Posterior cingulate gyrus (tissue), 11 donors: ENCODE data around the gene ERCC4.
"Not testable (repeated sequence)": the region's sequence is repeated elsewhere in the genome, so short reads cannot be mapped to it uniquely, and the experiment has no call there.

ENCODE experiments used
- DNase-seq, 10 donors: peaks; one replicate each; pipeline versions ENCODE4 v3.0.0 to v3.0.0-alpha.2; 2020 to 2021; ENCODE audit warnings: mixed read lengths in 3 of 10
- intact Hi-C: fragments of 100-400 bp; cut with DNase I; formaldehyde crosslinking; loops from one replicate; pipeline ENCODE4 v1.15.1; 2023

The ERCC4 gene

DNA sequence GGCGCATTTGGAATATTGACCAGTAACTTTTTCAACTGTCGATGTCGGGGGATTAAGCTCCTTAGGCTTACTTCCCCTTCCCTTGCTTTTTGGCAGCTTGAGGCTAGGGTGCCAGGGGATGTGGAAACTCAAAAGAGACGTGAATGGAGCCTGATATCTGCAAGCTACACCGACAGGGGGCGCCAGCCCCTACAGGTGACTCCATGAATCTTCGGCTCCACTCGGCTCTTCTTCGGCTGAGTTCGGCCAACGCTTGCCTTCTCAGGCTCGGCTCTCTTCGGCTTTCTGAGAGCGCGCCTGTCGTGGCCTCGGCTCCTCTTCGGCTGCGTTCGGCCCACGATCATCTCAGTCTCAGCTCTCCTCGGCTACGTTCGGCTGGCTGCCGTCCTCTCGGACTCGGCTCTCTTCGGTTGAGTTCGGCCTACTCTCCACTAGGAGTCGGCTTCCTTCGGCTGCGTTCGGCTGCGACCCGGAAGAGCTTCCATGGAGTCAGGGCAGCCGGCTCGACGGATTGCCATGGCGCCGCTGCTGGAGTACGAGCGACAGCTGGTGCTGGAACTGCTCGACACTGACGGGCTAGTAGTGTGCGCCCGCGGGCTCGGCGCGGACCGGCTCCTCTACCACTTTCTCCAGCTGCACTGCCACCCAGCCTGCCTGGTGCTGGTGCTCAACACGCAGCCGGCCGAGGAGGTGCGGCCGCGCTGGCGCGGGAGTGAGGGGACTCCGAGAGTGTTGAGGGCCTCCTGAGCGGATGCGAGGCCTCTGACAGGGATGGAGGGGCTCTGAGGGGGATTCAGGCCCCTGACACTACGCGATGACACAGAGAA is at the start of gene ERCC4:
Gene ERCC4 (plus strand): TSS at position 472 of the 827 bp plus-strand sequence. CDS start 12 bp downstream, at position 484.
- intact Hi-C loops, result loop anchor here (5.0 kb wide), 3 partner anchors 277 to 607 kb away; no protein-coding TSS in a partner anchor

DNA sequence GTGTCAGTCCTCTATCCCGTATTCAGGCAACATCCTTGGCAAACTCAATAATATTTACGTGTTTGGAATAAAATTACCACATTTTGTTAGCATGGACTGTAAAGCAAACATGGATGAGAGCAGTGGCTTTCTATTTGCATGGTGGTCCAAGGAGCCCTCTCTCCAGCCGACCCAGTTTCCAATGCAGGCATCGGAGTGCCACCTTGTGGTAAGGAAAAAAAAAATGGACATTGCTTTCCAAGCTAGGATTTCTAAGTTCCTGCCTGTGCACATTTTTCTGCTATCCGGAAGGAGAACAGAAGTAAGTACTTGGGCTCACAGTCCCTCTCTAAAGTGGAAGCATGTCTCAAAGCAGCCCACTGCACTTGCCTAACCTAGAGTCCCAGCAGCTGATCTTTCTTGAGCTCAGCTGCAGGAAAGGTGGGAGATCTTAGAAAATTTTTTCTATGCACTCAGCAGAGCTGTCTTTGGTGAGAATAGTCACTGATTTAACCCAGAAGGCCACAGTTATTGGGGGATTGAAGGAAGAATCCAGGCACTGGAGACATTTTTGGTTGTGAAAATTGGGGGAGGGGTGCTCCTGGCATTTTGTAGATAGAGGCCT is 46.0 kb upstream of the ERCC4 start:
- DNase-seq, result peak in 3 of 10 donors; percentile 8 to 75 (median 10)
- intact Hi-C loops, result loop anchor here (10.0 kb wide), 1 partner anchor 109 kb away; no protein-coding TSS in a partner anchor

More for the DNA sequence above, at the start of gene ERCC4:
- DNase-seq, result peak; percentile 96 to 100 (median 99)

GRCh38 chr16:13875614-13876284 is 44.2 kb upstream of the ERCC4 start:
- no peak for DNase-seq
- intact Hi-C loops, result loop anchor here (10.0 kb wide), 1 partner anchor 111 kb away; no protein-coding TSS in a partner anchor

DNA sequence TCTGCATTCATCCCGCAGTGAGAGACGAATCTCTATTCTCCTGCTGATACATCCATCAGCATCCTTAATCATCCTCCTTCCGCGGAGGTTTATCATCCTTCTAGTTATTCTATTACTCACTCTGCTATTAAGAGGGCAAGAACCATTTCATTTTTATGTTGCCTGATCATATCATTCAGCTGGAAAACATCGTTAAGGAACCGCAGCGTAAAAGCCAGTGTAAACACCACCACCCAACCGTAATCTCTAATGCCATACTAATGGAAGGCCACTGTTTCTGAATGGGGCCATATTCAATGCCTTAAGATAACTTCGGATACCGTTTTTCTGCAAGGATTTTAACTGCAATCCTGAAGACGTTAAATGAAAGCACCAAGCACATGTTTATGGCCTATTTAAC is 36.7 kb upstream of the ERCC4 start:
- intact Hi-C loops, result no loop called here
- DNase-seq, result no peak

DNA sequence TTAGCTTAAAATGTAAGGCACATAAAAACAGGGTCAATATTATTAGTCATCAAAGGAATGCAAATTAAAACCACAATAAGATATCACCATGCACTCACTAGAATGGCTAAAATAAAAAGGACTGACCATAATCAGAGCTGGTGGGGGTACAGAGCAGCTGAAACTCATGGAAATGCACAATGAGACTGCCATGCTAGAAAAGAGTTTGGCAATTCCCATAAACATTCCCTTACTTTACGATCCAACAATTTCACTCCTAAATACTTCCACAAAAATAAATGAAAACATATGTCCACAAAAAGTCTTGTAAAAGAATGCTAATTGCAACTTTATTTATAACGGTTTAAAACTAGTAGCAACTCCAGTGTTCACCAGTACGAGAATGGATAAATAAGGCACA is 36.1 kb upstream of the ERCC4 start:
- intact Hi-C loops, result no loop called here
- no peak for DNase-seq

GRCh38 chr16:13885700-13886099 is 34.3 kb upstream of the ERCC4 start:
- no peak for DNase-seq

GRCh38 chr16:13886608-13887007 is 33.3 kb upstream of the ERCC4 start:
- no peak for DNase-seq
- intact Hi-C loops, result no loop called here

More at GRCh38 chr16:13885700-13886099, 34.3 kb upstream of the ERCC4 start:
- intact Hi-C loops, result no loop called here

- intact Hi-C loops, result not testable (repeated sequence)
- peak in 1 of 10 donors; percentile 41 for DNase-seq
These were observed 30.6 kb upstream of the ERCC4 start for GRCh38 chr16:13889323-13889722.

- no peak for DNase-seq
- intact Hi-C loops, result no loop called here
These were observed 27.7 kb upstream of the ERCC4 start for GRCh38 chr16:13892301-13892700.

GRCh38 chr16:13895516-13895915 is 24.4 kb upstream of the ERCC4 start:
- no peak for DNase-seq
- intact Hi-C loops, result no loop called here

DNA sequence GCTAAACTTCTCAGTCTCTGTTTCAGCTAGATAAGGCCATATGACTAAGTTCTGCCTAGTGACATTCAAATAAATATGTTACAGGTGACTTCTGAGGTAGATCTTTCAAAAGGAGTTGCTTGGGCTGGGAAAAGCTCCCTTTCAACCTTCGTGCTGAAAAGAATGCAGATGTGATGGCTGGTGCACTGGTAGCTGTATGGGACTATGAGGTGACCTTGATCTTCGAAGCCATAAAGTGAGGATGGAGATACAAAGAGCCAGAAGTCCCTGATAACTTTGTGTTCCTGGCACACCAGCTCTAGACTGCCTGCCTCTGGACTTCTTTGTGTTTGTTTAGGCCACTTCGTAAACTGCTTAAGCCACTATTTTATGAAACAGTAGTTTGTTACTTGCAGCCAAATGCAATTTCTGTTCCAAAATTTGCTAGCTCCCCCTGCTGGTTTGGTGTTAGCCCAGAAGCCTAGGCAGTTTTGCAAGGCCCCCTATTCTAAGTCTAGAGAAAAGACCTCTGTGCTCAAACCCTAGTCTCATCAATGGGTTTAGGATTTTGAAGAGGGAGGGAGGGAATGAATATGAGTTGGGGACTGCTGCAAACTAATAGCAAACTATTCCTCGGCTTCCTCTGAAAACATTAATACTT is 23.3 kb upstream of the ERCC4 start:
- no peak for DNase-seq

GRCh38 chr16:13897806-13898205 is 22.1 kb upstream of the ERCC4 start:
- intact Hi-C loops, result no loop called here
- no peak for DNase-seq

More for the DNA sequence above, 23.3 kb upstream of the ERCC4 start:
- intact Hi-C loops, result no loop called here

- intact Hi-C loops, result no loop called here
- no peak for DNase-seq
These were observed 21.7 kb upstream of the ERCC4 start for GRCh38 chr16:13898233-13898632.

DNA sequence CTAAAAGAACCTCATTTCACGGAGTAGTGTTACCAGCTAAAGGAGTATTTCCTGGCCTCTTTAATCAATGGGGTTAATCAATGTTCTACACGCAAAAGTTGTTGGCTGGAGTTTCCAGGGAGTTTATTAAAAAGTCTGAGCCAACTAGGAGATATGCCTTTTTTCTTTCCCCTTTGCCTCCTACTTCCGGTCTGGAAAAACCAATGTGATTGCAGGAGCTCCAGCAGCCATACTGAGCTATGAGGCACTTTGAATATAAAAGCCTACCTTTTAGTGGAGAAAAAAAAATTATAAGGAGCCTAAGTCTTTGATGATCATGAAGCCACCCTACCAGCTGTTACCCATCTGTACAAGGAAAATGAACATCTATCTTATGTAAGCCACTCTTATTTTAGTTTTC is 17.9 kb upstream of the ERCC4 start:
- intact Hi-C loops, result no loop called here
- no peak for DNase-seq

GRCh38 chr16:13902677-13903076 is 17.3 kb upstream of the ERCC4 start:
- intact Hi-C loops, result no loop called here

GRCh38 chr16:13904179-13904691 is 15.7 kb upstream of the ERCC4 start:
- intact Hi-C loops, result no loop called here
- DNase-seq, result no peak

More at GRCh38 chr16:13902677-13903076, 17.3 kb upstream of the ERCC4 start:
- DNase-seq, result no peak

- peak in 6 of 10 donors; percentile 21 to 90 (median 58) for DNase-seq
- intact Hi-C loops, result not testable (repeated sequence)
These were observed 15.1 kb upstream of the ERCC4 start for GRCh38 chr16:13904822-13905221.

DNA sequence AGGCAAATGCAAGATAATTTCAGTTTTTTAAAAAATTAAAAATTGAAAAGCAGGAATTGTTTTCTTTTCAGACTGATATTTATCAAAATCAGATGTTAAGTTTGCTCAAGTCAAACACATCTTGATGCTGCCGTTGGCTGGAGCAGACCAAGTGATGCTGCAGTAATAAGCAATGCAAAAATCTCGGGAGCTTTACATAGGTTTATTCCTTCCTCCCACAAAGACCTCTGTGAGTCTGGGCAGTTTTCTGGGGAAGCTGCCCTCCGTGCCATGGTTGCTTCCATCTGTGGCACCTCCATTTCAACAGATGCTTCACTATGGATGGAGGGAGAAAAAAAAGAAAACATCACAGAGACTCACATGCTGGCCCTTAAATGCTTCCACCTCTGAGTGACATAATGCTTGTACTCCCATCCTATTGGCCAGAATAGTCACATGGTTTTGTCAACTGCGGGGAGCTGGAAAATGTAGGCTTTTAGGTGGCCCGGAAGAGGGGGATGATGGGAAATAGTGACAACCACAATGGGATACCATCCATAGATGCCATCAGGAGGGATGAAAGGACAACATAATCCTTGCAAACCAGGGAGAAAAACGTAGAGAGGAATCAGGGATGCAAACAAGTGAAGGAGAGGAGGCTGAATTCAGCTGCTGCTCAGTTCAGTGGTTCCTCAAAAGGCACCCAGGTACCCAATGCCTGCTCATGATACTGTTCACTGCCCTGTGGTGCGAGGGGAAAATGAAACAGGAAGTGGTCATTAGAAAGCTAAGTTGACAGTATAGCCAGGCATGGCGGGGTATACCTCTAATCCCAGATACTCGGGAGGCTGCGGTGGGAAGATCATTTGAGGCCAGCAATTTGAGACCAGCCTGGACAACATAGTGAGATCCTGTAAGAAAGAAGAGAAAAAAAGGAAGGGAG is 13.5 kb upstream of the ERCC4 start:
- no peak for DNase-seq
- intact Hi-C loops, result no loop called here

DNA sequence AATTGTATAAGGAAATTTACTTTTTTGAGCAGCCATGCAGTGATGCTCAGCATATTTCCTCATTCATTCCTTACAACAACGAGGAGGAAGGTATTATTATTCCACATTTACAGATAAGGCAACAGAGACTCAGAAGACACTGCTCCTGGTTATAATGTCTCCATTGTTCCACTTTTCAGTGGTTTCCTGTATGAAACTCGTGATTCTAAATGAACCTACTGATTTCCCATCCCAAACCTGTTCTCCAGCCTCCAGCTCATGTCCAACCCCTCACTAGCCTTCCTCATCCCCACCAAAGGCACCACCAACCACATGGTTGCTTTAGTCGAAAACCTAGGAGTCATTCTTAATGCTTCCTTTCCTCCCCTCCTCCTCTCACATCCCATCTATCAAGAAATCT is 12.5 kb upstream of the ERCC4 start:
- intact Hi-C loops, result no loop called here
- DNase-seq, result no peak
